Brain microvascular endothelial cell (primary cell): ENCODE measurements around the gene GDPGP1.

Experiments used
- DNase-seq: peaks from one replicate; pipeline ENCODE4 v3.0.0-alpha.2; 2020
- H3K27ac ChIP-seq: fragments of 250-450 bp; sonication (Bioruptor Pico); 2 replicates; pipeline ENCODE4 v1.5.1; 2020; ENCODE audit warnings: mild to moderate bottlenecking, moderate library complexity
- H3K27me3 ChIP-seq: fragments of 250-450 bp; sonication (Bioruptor Pico); replicated peaks from 2 replicates; pipeline ENCODE4 v1.5.1; 2020; ENCODE audit warnings: mild to moderate bottlenecking
- H3K36me3 ChIP-seq: fragments of 250-450 bp; sonication (Bioruptor Pico); replicated peaks from 2 replicates; pipeline ENCODE4 v1.5.1; 2020; ENCODE audit warnings: mild to moderate bottlenecking
- H3K4me3 ChIP-seq: 2 replicates; pipeline ENCODE4 v1.5.1; 2011; ENCODE audit warnings: low read depth, mild to moderate bottlenecking, control low read depth, low read length, moderate library complexity
- in situ Hi-C: cut with HindIII; loops from 2 replicates; pipeline ENCODE4 v1.10.0; 2017; ENCODE audit warnings: low sequenced_read_pairs, low pct_ligation_motif_present
- TF ChIP-seq, protein P1 (sequence below): IDR thresholded peaks from 2 replicates; pipeline ENCODE4 v1.5.1; 2011; ENCODE audit warnings: low read depth, mild to moderate bottlenecking, moderate library complexity, low read length, control low read depth, inconsistent platforms; ENCODE audit errors: missing control alignments

Gene GDPGP1

DNA sequence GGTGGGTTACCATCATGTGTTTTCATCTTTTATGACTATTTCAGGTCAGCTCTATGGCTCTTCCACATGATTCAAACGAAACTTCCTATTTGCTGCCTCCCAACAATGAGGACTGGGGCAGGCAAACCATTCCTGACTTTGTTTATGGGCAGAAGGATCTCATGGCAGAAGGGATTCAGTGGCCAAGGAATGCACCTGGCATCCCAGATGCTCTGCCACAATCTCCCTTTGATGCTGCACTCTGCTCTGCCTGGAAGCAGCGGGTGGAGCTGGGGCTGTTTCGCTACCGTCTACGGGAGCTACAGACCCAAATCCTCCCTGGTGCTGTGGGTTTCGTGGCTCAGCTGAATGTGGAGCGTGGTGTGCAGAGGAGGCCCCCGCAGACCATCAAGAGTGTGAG lies 6.8 kb downstream of the GDPGP1 start:
- TF ChIP-seq, protein P1, sequence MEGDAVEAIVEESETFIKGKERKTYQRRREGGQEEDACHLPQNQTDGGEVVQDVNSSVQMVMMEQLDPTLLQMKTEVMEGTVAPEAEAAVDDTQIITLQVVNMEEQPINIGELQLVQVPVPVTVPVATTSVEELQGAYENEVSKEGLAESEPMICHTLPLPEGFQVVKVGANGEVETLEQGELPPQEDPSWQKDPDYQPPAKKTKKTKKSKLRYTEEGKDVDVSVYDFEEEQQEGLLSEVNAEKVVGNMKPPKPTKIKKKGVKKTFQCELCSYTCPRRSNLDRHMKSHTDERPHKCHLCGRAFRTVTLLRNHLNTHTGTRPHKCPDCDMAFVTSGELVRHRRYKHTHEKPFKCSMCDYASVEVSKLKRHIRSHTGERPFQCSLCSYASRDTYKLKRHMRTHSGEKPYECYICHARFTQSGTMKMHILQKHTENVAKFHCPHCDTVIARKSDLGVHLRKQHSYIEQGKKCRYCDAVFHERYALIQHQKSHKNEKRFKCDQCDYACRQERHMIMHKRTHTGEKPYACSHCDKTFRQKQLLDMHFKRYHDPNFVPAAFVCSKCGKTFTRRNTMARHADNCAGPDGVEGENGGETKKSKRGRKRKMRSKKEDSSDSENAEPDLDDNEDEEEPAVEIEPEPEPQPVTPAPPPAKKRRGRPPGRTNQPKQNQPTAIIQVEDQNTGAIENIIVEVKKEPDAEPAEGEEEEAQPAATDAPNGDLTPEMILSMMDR, result no peak
- Histone ChIP-seq H3K4me3 (no peak overlapping the region), H3K36me3 (peaks cover 3% of the 10 kb centered on the region), H3K27me3 (no peaks in the 10 kb centered on the region), H3K27ac (no peak overlapping the region)
- in situ Hi-C loops, result no loop called here
- DNase-seq, result no peak

DNA sequence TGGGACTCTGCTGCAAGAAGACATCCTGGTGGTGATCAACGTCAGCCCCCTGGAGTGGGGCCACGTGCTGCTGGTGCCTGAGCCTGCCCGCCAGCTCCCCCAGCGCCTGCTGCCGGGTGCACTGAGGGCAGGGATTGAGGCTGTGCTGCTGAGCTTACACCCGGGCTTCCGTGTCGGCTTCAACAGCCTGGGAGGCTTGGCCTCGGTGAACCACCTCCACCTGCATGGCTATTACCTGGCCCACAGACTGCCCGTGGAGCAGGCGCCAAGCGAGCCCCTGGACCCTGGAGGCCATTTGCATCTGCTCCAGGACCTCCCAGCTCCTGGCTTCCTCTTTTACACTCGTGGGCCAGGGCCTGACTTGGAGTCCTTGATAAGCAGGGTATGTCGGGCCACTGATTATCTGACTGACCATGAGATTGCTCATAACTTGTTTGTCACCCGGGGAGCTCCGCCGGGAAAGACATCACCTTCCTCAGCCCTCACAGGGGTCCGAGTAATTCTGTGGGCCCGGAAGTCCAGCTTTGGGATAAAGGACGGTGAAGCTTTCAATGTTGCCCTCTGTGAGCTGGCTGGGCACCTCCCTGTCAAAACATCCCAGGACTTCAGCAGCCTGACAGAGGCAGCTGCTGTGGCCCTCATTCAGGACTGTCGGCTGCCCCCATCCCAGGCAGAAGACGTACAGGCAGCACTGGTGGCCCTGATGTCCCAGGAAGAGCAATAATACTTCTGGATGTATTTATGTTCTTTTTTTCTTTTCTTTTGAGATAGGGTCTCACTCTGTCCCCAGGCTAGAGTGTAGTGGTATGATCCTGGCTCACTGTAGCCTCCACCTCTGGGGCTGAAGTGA lies 7.6 kb downstream of the GDPGP1 start:
- Histone ChIP-seq H3K27me3 (no peaks in the 10 kb centered on the region), H3K4me3 (no peak overlapping the region), H3K36me3 (peaks cover 3% of the 10 kb centered on the region), H3K27ac (no peak overlapping the region)
- TF ChIP-seq, protein P1, result no peak
- DNase-seq, result no peak
- in situ Hi-C loops, result no loop called here

DNA sequence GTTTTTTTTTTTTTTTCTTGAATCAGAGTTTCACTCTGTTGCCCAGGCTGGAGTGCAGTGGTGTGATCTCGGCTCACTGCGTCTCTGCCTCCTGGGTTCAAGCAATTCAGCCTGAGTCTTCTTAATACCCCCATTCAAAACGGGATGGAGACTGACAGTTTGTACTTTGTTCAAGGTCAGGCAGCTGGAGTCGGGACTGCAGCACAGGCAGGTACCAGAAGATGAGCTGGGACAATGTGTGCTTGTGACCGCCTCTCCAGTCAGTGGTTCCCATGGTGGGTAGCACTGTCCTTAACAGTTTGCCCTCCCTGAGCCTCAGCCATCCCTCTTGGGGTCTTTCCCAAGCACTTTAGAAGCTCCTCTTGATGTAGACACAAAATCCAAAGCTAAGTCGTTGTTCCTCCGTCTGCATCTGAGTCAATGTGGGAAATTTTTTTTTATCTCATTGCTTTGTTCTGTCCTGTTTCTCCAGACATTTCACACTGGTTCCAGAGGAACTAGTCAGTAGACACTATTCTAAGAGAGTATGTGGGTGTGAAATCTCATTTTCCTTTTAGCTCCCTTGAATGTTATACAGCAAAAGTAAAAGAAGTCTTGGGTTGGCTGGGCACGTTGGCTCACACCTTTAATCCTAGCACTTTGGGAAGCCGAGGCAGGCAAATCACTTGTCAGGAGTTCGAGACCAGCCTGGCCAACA lies 10.1 kb downstream of the GDPGP1 start:
- TF ChIP-seq, protein P1, result no peak
- in situ Hi-C loops, result no loop called here
- Histone ChIP-seq H3K4me3 (no peak overlapping the region), H3K36me3 (peaks cover 3% of the 10 kb centered on the region), H3K27me3 (no peaks in the 10 kb centered on the region), H3K27ac (no peak overlapping the region)
- DNase-seq, result no peak

DNA sequence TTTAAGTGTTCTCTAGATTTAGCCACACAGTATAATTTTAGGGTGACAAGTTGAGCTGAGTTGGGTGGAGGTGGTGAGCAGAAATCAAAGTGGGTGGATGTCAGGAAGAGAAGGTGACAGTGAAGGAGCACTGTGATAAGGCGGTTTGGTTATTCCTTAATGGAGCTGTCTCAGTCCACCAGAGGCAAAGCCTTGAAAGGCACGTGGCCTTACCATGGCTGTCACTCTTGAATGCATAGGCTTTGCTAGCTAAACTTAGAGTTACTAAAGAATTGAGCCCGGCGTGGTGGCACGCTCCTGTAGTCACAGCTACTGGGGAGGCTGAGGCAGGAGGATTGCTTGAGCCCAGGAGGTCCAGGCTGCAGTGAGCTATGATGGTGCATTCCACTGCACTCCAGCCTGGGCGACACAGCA lies 14.8 kb downstream of the GDPGP1 start:
- no peak for DNase-seq
- no peak overlapping the region for H3K4me3 ChIP-seq
- H3K27ac ChIP-seq, result no peak overlapping the region
- in situ Hi-C loops, result no loop called here
- H3K27me3 ChIP-seq, result no peaks in the 10 kb centered on the region
- H3K36me3 ChIP-seq, result no peaks in the 10 kb centered on the region
- TF ChIP-seq, protein P1, result no peak

DNA sequence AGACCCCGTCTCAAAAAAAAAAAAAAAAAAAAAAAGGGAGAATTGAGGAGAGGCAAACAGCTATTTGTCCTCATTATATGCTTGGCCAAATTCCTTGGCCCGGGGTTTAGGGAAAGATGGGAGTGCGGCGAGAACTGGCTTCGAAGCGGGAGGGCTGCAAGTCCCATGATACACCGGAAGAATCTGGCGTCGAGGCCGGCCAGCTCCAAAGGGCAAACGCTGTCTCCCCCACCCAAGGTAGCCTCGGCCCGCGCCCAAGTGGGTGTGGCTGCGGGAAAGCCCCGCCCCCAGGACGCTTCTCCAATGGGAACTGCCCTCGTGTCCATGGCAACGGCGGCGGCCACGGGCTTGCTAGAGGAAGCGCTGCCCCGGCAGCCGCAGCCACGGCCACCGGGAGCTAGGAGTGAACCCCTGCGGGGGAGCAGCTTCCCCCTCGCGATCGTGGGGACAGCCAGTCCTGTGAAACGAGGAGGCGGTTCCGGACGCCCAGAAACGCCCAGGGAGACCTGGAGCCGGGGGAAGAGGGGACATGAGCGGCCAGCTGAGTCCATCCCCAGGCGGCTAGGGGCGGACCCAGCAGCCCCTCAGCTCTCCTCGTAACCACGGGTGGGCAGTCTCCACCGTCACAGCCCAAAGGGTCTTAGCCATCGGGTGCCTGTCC lies 15.3 kb downstream of the GDPGP1 start, which contains the start of gene TTLL13:
TTLL13 (plus strand) TSS at position 354 of the 661 bp plus-strand sequence. CDS start 1,075 bp downstream, outside the sequence.
- H3K27ac ChIP-seq, result peak within 1 kb of the TSS; percentile 11
- TF ChIP-seq, protein P1, result peak; percentile 1
- no peaks in the 10 kb centered on the region for H3K27me3 ChIP-seq
- in situ Hi-C loops, result no loop called here
- peak; percentile 71 for DNase-seq
- peak within 1 kb of the TSS; percentile 66 for H3K4me3 ChIP-seq
- no peaks in the 10 kb centered on the region for H3K36me3 ChIP-seq
